Measurements from ENCODE around the gene ELMOD1.

DNA sequence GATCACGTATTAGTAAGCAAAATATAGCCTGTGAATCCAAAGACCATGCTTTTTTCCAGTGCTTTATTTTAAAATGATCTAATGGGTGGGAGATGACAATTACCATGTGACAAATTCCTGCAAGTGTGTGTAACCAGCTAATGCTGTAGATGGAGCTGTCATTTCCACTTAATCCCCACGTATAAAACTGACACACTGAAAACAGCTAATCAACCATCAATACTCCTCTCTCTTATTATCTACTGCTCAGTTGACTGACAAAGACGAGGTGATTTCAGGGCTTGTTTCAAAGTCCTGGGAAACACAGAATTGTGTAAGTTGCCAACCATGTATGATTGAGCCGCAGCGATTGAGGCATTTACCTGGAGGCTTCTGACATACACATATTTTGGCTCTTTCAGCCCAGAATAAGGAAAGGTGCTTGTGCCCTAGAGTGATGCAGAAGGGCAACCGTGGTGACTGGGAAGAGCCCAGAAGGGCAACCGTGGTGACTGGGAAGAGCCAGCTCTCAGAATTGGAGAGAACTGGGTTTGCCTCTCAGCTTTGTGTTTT is 111.2 kb downstream of the ELMOD1 start:
- no peak for TF ChIP-seq EP300 (IDR thresholded peaks at IDR 0.05; ENCODE audit: low read depth)
- TF ChIP-seq, protein P1, sequence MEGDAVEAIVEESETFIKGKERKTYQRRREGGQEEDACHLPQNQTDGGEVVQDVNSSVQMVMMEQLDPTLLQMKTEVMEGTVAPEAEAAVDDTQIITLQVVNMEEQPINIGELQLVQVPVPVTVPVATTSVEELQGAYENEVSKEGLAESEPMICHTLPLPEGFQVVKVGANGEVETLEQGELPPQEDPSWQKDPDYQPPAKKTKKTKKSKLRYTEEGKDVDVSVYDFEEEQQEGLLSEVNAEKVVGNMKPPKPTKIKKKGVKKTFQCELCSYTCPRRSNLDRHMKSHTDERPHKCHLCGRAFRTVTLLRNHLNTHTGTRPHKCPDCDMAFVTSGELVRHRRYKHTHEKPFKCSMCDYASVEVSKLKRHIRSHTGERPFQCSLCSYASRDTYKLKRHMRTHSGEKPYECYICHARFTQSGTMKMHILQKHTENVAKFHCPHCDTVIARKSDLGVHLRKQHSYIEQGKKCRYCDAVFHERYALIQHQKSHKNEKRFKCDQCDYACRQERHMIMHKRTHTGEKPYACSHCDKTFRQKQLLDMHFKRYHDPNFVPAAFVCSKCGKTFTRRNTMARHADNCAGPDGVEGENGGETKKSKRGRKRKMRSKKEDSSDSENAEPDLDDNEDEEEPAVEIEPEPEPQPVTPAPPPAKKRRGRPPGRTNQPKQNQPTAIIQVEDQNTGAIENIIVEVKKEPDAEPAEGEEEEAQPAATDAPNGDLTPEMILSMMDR (IDR thresholded peaks at IDR 0.05), result no peak
- no peak for TF ChIP-seq POLR2A (IDR thresholded peaks at IDR 0.05)
